ENCODE data around the gene RAD51B. TPM values are rescaled to one million over a fixed set of nuclear protein-coding genes. Genes with fewer than 3 reads are reported as not detected.

The RAD51B gene
- total and polyA plus RNA-seq, 9 of the 15 experiments (the other 6 are each of a cell fraction or from before 2014, with no cell fraction given), result 8.5 to 17.3 (median 11.3) TPM

GRCh38 chr14:68561531-68562007 lies 742.0 kb downstream of the RAD51B start (continued):
- no peak for TF ChIP-seq ZBTB40 (IDR thresholded peaks at IDR 0.05)
- TF ChIP-seq ZBTB40 (CRISPR knock-in tag; IDR thresholded peaks at IDR 0.05), result no peak
- no peak for TF ChIP-seq HNRNPUL1 (IDR thresholded peaks at IDR 0.05; ENCODE audit: low read length)
- TF ChIP-seq BCLAF1 (IDR thresholded peaks at IDR 0.05; ENCODE audit: borderline replicate concordance in 1 of 2, control insufficient read depth in 1 of 2, low read depth in 2 of 2, low read length in 1 of 2), result no peak
- TF ChIP-seq TCF7L2 (IDR thresholded peaks at IDR 0.05; ENCODE audit: low read depth, low read length), result no peak
- TF ChIP-seq ZNF140 (CRISPR knock-in tag; IDR thresholded peaks at IDR 0.05), result no peak
- no peak for TF ChIP-seq RHOXF2B (CRISPR knock-in tag; conservative IDR thresholded peaks at IDR 0.05)
- TF ChIP-seq ZFP1 (CRISPR knock-in tag; IDR thresholded peaks at IDR 0.05), result no peak
- TF ChIP-seq ZFP30 (CRISPR knock-in tag; IDR thresholded peaks at IDR 0.05; ENCODE audit: borderline replicate concordance), result no peak
- no peak for TF ChIP-seq RAD21 (CRISPR knock-in tag; conservative IDR thresholded peaks at IDR 0.05 in 1 of 2, IDR thresholded peaks at IDR 0.05 in 1 of 2)

Data from K562 (cell line).